ENCODE results near the gene FAR2. TPM values are rescaled to one million over a fixed set of nuclear protein-coding genes. Genes with fewer than 3 reads are reported as not detected.

Gene FAR2
- total RNA-seq, 2 donors from 2014 or later, result 9.6 to 10.3 TPM

- intact Hi-C loops (cut with DNase I), result no loop called here
- no peak for DNase-seq (ENCODE audit: low spot score)
Measured at GRCh38 chr12:29226616-29227015, 77.5 kb downstream of the FAR2 start.

GRCh38 chr12:29228474-29229157 is 79.5 kb downstream of the FAR2 start:
- intact Hi-C loops (cut with DNase I), result no loop called here
- DNase-seq (ENCODE audit: low spot score), result no peak

- no peak for DNase-seq (ENCODE audit: low spot score)
- intact Hi-C loops (cut with DNase I), result no loop called here
Measured at GRCh38 chr12:29229158-29229505, 80.1 kb downstream of the FAR2 start.

GRCh38 chr12:29229937-29230336 is 80.9 kb downstream of the FAR2 start:
- DNase-seq (ENCODE audit: low spot score), result no peak
- intact Hi-C loops (cut with DNase I), result no loop called here

GRCh38 chr12:29230800-29231560 is 81.9 kb downstream of the FAR2 start:
- DNase-seq (ENCODE audit: low spot score), result no peak
- intact Hi-C loops (cut with DNase I), result no loop called here

- intact Hi-C loops (cut with DNase I), result no loop called here
- DNase-seq (ENCODE audit: low spot score), result no peak
Measured at GRCh38 chr12:29232086-29232485, 83.0 kb downstream of the FAR2 start.

GRCh38 chr12:29234552-29234951 is 85.5 kb downstream of the FAR2 start:
- no peak for DNase-seq (ENCODE audit: low spot score)
- intact Hi-C loops (cut with DNase I), result no loop called here

- DNase-seq (ENCODE audit: low spot score), result no peak
- intact Hi-C loops (cut with DNase I), result no loop called here
Measured at GRCh38 chr12:29234965-29235626, 86.0 kb downstream of the FAR2 start.

- intact Hi-C loops (cut with DNase I), result no loop called here
- no peak for DNase-seq (ENCODE audit: low spot score)
Measured at GRCh38 chr12:29238822-29239291, 89.8 kb downstream of the FAR2 start.

- DNase-seq (ENCODE audit: low spot score), result no peak
- intact Hi-C loops (cut with DNase I), result no loop called here
Measured at GRCh38 chr12:29239336-29239735, 90.3 kb downstream of the FAR2 start.

- intact Hi-C loops (cut with DNase I), result no loop called here
- DNase-seq (ENCODE audit: low spot score), result no peak
Measured at GRCh38 chr12:29240441-29240840, 91.4 kb downstream of the FAR2 start.

GRCh38 chr12:29241821-29242591 is 92.9 kb downstream of the FAR2 start:
- intact Hi-C loops (cut with DNase I), result no loop called here
- no peak for DNase-seq (ENCODE audit: low spot score)

GRCh38 chr12:29242921-29243431 is 93.9 kb downstream of the FAR2 start:
- no peak for DNase-seq (ENCODE audit: low spot score)
- intact Hi-C loops (cut with DNase I), result no loop called here

GRCh38 chr12:29244159-29244765 is 95.2 kb downstream of the FAR2 start:
- intact Hi-C loops (cut with DNase I), result no loop called here
- no peak for DNase-seq (ENCODE audit: low spot score)

GRCh38 chr12:29245246-29245645 is 96.2 kb downstream of the FAR2 start:
- intact Hi-C loops (cut with DNase I), result no loop called here
- no peak for DNase-seq (ENCODE audit: low spot score)

GRCh38 chr12:29249930-29250329 is 100.9 kb downstream of the FAR2 start:
- DNase-seq (ENCODE audit: low spot score), result no peak
- intact Hi-C loops (cut with DNase I), result no loop called here

- intact Hi-C loops (cut with DNase I), result no loop called here
- DNase-seq (ENCODE audit: low spot score), result no peak
Measured at GRCh38 chr12:29253906-29254625, 105.0 kb downstream of the FAR2 start.

- intact Hi-C loops (cut with DNase I), result no loop called here
- DNase-seq (ENCODE audit: low spot score), result no peak
Measured at GRCh38 chr12:29255042-29255441, 106.0 kb downstream of the FAR2 start.

- intact Hi-C loops (cut with DNase I), result no loop called here
- DNase-seq (ENCODE audit: low spot score), result no peak
Measured at GRCh38 chr12:29256598-29256997, 107.5 kb downstream of the FAR2 start.
